HG03457 (cell line): Measurements from ENCODE around the gene ANKS6.

Source experiments
- ATAC-seq: cut with Tn5 transposase; IDR thresholded peaks from one replicate; pipeline ENCODE4 v1.9.1; 2021; ENCODE audit warnings: moderate number of reproducible peaks; ENCODE audit not compliant: unreplicated experiment

Gene ANKS6

DNA sequence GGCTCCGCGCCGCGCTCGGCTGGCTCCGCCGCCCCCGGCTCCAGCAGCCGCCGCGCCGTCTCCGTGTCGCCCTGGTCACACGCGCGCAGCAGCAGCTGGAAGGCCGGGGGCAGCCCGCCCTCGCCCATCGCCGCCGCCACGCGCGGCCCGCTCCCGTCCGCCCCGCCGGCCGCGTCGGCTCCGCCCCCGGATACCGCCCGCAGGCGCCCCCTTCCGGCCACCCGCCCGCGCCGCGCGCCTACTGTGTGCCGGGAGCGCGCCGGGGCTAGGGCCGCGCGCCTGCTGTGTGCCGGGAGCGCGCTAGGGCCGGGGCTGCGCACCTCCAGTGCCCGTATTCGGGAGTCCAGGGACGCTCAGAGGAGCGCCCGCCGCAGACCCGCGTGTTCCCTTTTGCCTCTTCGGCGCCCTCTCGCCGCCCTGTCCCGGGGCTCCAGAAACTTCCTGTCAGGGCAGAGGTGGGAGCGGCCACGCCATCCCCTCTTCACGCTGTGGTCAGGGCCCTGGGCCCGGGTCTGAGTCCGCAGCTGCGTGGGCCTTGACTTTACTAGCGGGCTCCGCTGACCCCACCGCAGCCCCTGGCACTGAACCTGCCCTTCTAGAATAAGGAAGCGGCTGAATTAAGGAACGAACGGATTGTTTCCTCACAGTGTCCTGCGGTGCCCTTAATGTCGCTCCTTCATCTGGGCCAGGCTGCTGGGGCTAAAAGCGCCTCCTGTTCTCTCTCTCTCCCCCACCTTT, at the start of gene ANKS6:
Gene ANKS6, minus strand, starts transcription at position 192 of the 738 bp plus-strand sequence. Its CDS starts 64 bp downstream, at position 128.
- ATAC-seq, result no peak

DNA sequence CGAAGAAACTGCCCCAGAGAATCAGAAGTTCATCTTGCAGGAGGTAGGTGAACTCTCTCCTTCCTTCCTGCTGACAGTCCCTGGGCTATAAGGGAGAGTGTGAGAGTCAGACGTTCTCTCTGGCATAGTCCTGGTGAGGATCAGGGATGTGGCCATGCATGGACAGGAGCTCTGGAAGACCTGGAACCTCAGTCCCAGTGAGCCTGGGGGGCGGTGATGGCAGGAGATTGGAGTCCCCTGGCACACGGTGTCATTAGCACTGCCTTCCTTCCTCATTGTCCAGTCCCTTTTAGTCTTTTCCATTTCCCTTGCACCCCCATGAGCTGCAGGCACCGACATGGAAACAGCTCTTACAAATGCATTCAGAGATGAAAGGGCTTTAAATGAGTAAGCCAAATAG, 49.7 kb upstream of the ANKS6 start:
- no peak for ATAC-seq

DNA sequence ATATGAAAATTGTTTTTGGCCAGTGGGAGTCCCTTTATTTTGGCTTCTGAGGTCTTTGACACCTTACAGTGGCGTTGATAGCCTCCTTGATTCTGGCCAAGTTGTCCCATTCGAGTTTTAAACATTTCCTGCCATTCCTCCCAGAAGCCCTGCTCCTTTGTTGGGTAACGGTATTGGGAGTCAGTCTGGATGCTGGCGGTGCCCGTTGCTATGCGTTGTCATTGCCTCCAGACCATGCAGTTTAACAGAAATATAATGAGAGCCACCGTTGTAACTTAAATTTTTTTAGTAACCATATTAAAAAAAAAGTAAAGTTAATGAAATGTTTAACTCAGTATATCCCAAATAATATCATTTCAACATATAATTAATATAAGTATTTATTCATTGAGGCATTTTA, 46.2 kb upstream of the ANKS6 start:
- ATAC-seq, result no peak

DNA sequence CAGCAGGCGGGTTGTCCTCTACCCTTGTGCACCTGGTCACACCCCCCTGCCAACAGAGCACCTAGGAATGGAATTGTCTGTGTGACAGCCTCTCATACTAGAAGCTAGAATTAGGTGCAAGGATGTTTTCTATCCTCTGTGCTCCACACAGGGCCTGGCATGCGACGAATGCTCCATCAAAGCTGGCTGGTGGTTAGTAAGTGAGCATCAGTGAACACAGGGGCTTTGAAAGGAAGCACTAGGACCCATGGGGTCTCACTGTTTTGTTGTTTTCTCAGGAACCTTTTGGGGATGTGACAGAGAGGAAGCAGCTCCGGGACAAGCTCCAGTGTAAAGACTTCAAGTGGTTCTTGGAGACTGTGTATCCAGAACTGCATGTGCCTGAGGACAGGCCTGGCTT, 43.4 kb upstream of the ANKS6 start:
- ATAC-seq, result no peak

DNA sequence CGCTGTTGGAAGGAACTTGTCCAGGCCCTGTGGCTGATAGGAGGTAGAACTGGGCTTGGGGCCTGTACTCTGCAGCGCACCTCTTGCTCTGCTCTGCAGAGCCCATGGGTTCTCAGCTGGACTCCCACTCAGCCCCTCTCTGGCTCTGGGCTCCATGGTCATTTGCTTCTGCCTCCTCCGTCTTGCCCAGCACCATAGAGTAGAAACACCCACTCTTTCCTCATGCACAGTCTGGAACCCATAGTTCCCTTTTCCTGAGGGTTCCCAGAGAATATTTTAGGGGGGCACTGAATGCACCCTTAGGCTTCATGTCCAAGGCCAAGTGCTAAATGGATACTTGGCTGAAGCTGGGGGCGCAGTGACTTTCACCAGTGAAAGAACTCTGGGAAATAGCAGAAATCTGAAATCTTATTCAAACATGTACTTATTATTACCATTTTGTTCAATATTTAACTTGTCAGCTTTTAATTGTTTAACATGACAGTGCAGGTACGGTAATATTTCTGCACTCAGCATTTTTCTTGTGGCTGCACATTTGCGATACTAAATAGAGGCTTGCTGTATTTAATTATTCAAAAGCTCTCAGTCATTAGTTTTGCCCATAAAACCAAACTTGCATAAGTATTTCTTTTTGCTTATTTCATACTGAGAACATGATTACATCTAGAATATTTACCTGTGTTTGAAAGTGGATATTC, 42.7 kb upstream of the ANKS6 start:
- ATAC-seq, result no peak

DNA sequence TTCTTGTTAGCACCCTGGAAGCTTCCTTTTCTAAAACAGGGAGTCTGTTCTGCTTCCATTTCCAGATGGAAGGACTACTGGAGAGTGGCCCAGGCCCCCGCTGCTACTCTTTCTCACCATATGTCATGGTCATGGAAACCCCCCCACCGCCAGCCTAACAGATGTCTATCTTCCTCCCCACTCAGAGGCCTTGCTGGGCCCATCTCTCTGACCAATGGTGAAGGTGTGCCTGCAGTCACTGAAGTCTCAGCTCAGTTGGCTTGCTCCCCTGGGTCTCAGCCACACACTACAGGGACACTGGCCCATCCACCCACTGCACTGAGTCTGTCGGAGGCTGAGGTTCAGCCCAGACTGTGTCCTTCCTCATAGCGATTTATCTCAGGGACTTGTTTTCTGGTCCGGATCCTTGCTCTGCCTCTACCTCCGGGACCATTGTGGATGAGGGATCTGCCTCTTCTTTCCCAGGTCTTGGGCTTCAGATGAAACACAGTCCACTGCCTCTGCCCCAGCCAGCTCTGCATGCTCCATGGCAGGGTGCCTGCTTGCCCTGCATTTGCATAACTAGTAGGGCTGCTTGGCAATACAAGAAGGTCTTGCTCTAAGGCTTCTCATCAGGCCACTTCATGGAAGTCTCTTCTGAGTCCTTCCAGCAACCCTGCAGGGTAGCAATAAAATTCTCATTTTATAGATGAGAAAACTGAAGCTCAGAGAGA, 42.0 kb upstream of the ANKS6 start:
- ATAC-seq, result no peak

DNA sequence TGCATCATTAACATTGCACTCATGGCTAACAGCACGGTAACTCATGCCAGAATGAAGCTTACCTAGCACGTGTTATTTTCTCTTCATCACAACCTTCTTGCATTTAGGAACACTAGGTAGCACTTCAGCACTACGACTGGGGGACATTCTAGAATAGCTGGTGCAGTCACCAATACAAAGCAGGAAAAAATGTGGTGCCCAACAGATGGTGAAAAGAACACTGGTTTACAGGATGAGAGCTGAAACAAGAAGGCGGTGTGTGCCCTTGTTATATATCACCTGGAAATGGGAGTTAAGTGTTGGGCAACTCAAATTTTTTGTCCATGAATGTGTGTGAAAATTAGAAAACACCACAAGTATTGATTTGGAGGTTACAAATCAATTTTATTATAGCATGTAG, 41.2 kb upstream of the ANKS6 start:
- no peak for ATAC-seq

DNA sequence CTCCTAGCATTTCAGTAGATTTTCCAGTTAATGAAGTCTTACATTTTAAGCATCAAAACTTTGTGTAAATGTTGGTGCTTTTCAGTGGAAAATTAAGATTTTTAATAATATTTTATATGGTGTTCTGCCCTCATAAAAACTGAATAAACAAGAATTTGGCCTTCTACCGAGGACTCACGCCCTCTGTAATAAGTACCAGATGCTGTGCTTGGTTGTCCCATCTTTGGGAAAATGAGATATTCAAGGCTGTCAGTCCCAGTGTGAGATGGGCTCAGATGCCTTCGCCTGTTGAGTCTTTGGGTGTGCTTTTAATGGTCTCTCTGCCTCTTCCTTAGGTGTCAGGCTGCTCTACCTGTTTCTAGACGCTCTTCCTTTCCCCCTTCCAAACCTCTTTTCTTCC, 39.9 kb upstream of the ANKS6 start:
- no peak for ATAC-seq

DNA sequence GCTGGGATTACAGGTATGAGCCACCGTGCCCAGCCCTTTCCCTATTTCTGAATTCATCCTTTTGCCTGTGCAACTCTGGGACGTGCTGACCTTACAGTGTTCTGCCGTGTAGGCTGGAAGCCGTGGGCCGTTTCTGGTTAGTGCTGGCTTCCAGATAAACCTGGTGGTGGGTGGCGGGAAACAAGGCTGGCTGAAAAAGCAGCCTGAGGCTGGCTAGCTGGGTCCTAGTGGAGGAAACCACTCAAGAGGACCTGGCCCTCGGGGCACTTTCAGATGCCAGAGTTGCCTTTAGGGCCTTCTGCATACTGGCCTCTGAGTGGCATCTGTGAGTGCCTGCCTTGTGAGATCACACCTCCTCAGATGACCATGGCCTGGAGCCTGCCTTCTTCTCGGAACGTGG, 38.0 kb upstream of the ANKS6 start:
- ATAC-seq, result no peak

DNA sequence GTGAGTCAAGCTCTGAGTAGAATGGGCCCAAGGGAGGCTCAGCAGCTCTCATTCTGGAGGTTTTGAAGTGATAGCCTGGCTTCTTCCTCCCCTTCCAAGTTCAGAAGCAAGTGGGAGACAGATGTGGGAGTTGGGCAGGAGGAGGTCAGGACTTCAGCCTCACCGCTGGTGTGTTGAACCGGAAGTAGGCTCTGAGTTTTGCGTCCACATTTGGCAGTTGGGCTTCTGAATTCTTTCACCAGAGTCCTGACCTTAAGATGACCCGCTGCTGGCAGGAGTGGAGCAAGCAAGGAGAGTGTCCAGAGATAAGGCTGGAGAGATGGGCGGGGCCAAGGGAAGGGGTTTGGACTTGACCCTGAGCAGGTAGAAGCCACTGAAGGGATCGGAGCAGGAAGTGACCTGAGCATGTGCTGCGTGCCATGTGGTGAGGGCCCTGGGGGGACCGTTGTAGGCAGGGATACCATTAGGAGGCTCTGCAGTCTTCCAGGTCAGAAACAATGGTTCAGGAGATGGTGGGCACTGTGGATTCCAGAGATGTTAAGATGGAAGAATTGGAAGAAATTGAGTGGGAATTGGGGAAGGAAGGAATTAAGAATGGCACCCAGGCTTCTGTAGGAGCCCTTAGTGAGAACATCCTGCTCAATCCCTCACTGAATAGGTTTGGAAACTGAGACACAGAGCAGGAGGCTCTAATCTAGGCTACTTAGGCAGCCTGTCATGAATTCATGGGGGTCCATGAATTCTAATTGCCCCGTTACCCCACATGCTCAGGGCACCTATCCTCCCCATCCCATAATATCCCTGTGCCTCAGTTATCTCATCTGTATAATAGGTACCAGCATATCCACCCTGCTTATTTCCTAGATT, 37.0 kb upstream of the ANKS6 start:
- ATAC-seq, result no peak

DNA sequence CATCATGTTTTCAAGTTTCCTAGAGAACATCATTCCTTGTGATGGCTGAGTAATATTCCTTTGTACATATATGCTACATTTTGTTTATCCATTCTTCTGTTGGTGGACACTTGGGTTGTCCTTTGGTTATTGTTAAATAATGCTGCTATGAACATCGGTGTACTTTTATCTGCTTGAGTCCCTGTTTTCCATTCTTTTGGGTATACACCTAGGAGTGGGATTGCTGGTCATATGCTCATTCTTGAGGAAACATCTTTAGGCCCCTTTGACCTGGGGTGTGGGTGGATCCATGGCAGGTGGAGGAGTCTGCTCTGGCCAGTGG, 36.4 kb upstream of the ANKS6 start:
- no peak for ATAC-seq

DNA sequence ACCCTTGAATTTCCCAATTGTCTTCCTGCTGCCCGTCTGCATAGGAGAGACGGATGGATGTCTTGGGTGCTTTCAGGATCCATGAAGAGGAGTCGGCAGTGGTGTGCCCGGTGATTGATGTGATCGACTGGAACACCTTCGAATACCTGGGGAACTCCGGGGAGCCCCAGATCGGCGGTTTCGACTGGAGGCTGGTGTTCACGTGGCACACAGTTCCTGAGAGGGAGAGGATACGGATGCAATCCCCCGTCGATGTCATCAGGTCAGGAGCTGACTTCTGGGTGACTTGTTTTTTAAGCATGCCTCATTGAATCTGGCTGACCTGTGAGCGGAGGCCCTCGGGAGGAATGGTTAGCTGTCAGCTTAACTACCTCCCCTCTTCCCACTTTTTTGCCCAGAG, 35.3 kb upstream of the ANKS6 start:
- ATAC-seq, result no peak

DNA sequence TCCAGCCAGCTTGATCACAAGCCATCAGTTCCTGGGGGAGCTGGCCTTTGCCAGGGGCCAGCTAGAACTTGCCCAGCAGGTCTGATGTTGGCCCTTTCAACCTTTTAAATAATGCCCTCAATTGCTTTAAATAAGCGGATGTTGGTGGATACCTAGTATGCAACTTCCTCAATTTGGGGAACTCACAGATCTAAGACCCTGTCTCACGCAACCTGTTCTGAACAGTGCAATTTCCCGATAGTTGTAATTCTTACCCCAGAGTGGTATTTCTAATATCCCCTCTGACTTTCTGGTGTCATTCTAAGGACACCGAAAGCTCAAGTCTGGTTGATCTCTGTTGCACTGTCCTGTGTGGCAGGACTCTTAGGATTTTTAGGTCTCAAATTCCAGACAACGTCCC, 34.2 kb upstream of the ANKS6 start:
- no peak for ATAC-seq

DNA sequence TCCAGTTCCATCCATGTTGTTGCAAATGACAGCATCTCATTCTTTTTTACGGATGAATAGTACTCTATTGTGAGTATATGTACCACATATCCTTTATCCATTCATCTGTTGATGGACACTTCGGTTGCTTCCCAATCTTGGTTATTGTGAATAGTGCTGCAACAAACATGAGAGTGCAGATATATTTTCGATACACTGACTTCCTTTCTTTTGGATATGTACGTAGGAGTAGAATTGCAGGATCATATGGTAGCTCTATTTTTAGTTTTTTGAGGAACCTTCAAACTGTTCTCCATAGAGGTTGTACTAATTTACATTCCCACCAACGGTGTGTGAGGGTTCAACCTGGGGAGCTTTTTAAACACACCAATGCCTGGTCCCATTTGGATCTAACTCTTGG, 33.4 kb upstream of the ANKS6 start:
- no peak for ATAC-seq

DNA sequence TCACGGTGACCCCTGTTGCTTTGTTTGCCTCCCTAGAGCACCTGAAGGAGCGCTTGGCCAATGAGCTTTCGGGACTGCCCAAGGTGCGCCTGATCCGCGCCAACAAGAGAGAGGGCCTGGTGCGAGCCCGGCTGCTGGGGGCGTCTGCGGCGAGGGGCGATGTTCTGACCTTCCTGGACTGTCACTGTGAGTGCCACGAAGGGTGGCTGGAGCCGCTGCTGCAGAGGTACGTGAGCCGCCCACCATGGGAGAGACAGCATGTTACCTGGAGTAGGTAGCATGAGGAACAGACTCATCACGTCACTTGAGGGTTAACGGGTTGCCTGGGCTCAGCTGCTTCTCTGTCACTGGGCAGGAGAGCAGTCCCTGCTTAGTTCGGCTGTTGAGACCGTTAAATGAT, 30.4 kb upstream of the ANKS6 start:
- ATAC-seq, result no peak

DNA sequence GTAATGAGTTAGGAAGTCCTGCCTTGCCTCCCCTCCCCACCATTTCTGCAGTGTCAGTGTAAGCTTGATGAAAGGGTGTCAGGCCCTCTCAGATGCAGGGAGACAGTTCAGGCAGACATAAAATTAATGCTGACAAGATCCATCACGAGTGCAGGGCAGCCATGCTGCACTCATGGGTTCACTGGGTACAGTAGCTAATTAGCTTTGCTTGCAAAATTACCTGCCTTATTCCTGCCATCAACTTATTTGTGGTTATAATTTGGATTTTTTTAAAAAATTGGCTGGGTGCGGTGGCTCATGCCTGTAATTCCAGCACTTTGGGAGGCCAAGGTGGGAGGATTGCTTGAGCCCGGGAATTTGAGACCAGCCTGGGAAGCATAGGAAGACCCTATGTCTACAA, 29.1 kb upstream of the ANKS6 start:
- ATAC-seq, result no peak

DNA sequence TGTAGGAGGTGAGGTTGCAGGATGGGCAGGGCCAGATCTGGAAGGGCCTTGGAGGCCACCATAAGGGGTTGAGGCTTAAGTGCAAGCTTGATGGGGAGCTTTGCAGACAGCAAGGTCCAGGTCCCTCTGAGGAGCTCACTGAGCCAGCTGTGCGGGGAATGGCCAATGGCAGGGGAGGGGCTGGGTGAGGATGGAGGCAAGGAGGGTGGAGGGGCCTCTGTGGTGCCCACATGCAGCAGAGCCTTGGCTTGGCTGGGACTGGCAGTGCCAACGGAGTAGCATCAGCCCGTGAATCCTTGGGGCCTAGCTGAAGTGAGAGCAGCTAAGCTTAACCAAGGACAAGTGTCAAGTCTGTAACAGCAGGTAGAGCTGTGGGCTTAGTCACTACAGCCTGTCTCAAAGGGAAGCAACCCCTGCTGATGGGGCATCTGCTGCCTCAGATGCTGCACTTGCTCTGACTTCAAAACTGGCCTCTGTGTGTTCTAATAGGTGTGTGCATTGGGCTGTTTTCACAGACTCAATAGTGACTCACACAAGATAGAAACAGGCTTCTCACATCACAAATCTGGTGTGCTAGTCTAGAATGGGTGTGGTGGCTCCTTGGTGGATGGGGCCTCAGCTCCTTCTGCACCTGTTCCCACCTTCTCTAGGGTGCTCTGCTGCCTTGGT, 27.4 kb upstream of the ANKS6 start:
- ATAC-seq, result no peak

DNA sequence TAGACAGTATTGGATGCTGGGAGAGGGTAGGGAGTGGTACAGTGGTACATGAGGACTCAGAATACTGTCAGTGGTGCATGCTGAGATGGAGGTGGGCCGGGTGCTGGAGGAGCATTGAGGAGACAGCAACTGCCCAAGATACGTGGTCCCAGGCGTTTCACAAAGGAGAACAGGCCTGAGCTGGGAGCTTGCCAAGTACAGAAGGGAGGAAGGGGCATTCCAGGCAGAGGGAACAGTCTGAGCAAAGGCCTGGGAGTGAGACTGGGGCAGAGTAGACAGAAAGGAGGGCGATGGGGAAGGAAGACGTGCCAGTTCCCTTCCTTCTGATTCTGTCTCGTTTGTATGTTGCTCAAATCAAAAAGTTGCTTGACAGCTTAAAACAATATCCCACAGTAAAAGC, 26.3 kb upstream of the ANKS6 start:
- ATAC-seq, result no peak

DNA sequence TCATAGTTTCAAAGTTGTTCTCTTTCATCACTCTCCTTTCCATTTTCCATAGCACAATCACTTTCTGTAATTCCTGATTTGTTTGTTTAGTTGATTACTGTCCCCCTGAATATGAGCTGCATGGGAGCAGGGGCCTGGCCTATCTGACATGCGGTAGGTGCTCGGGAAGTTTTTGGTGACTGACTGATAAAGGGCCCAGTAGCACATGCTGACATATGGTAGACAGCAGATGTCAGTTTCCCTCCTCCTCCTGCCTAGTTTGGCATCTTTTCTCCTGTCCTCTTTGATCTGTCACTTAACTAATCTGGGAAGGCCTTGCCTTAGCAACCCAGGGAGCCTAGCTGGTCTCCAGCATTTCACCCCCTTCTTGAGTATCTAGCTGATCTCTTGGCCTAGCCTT, 25.5 kb upstream of the ANKS6 start:
- ATAC-seq, result no peak

DNA sequence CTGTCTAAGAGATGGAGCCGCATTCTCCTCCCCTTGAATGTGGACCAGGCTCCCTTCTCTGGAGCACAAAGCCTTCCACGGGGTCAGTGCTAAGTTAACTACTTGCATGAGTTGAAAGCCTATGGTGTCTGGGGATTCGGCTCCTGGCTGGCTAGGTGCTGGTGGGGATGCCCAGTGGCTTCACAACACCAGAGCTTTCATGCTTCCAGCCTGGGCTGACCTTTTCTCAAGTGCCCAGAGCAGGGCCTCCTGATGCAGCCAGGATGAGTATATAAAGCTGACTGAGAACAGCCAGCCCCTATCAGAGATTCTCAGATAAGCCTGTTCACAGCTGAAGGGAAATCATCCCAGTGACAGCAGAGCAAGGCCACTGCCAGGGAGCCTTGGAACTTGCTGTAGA, 22.9 kb upstream of the ANKS6 start:
- ATAC-seq, result no peak

DNA sequence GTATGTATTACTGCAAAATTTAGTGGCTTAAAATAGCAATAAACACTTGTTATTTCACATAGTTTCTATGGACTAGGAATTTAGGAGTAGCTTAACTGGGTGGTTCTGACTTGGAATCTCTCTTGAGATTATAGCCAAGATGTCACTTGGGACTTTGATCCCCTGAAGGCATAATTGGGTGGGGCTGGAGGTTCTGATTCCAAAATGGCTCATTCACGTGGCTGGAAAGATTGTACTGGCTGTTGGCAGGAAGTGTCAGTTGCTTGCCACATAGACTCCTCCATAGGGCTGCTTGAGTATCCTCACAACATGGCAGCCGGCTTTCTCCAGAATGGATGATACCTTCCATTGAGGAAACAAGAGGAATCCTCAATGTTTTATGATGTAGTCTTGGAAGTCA, 22.4 kb upstream of the ANKS6 start:
- ATAC-seq, result no peak
